Small intestine (tissue), 7 donors: ENCODE results near the gene CDK4. TPM values are rescaled to one million over a fixed set of nuclear protein-coding genes. Genes with fewer than 3 reads are reported as not detected.
A peak's percentile ranks its signal among the peaks of the same experiment; 100 is the strongest.

ENCODE experiments used
- DNase-seq, 2 donors: peaks; one replicate each; pipeline versions ENCODE4 v3.0.0 to v3.0.0-alpha.2; 2013
- FAIRE-seq: peaks from 2 replicates; lab custom pipeline; 2012; peaks lifted over from hg19 to GRCh38; lab: Jason Lieb, UNC
- H3K27ac ChIP-seq, 3 donors: one replicate each; pipeline ENCODE4 v1.5.1; 2013; ENCODE audit warnings: low read length in 2 of 3, mild to moderate bottlenecking in 2 of 3, control low read depth in 1 of 3, inconsistent platforms in 1 of 3, low read depth in 1 of 3, moderate library complexity in 1 of 3
- H3K27me3 ChIP-seq, 3 donors: one replicate each; pipeline ENCODE4 v1.6.1; 2013; ENCODE audit warnings: low read length in 3 of 3, inconsistent platforms in 1 of 3; ENCODE audit not compliant: control insufficient read depth in 3 of 3, insufficient read depth in 3 of 3
- H3K36me3 ChIP-seq, 3 donors: one replicate each; pipeline ENCODE4 v1.6.1; 2013; ENCODE audit warnings: low read length in 3 of 3, inconsistent platforms in 1 of 3, low read depth in 1 of 3, mild to moderate bottlenecking in 1 of 3, moderate library complexity in 1 of 3; ENCODE audit not compliant: control insufficient read depth in 3 of 3, insufficient read depth in 2 of 3
- H3K4me1 ChIP-seq, 3 donors: one replicate each; pipeline ENCODE4 v1.6.1; 2013; ENCODE audit warnings: low read length in 2 of 3, inconsistent platforms in 1 of 3, low read depth in 1 of 3, mild to moderate bottlenecking in 1 of 3, moderate library complexity in 1 of 3; ENCODE audit not compliant: control insufficient read depth in 3 of 3, insufficient read depth in 2 of 3
- H3K4me3 ChIP-seq, 3 donors: one replicate each; pipeline ENCODE4 v1.5.1; 2013; ENCODE audit warnings: low read length in 3 of 3, control low read depth in 1 of 3, inconsistent platforms in 1 of 3, low read depth in 1 of 3, mild to moderate bottlenecking in 1 of 3, moderate library complexity in 1 of 3
- H3K9me3 ChIP-seq, 2 donors: one replicate each; pipeline ENCODE4 v1.6.1; 2013; ENCODE audit warnings: low read depth in 1 of 2, low read length in 1 of 2; ENCODE audit not compliant: control insufficient read depth in 2 of 2, insufficient read depth in 1 of 2
- WGBS, 3 donors: extraction: QIAGEN DNeasy Blood & Tissue Kit; methylation state at CpG; one replicate each; pipeline ENCODE4 v1.1.7; 2013; 5-methylcytosine and 5-hydroxymethylcytosine counted together
- polyA plus RNA-seq, 4 donors: library from polyadenylated mRNA; stranded (reverse) in 3 of 4; unstranded in 1 of 4; fragments of 200-250 nt in 3 of 4; fragments of 120-200 nt in 1 of 4; gene quantifications; one replicate each; pipeline versions ENCODE4 v1.2.1 to v1.2.3, GENCODE V29; 2013
- donor health status: healthy with polysubstance abuse.
- donor health status: control.
- donor health status: control.
- donor health status: Bipolar disorder and iron deficiency.
- donor health status: healthy.

The CDK4 gene
- polyA plus RNA-seq, 4 donors, result 13.2 to 225 (median 70.2) TPM

DNA sequence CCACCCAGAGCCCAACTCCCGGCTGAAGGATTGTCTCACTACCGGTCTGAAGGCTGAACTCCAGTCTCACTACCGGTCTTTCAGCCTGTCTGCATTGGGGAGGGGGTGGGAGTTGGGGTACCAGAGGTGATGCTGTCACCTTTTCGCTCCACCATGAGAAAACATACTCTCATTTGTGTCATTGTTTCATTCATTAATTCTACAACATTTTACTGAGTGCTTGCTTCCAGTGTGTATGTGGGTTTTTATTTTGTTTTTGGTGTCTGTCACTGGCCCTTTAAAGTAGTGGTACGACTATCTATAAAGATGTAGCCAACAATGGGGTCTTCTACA lies 524 bp upstream of the CDK4 start:
- no peak for FAIRE-seq
- Histone ChIP-seq H3K4me3 (peak overlapping the region in 2 of 3 donors; percentile 25 to 49), H3K36me3 (peaks cover 3 to 36% (median 9%) of the 10 kb centered on the region in 3 donors), H3K27me3 (no peaks in the 10 kb centered on the region), H3K4me1 (peaks cover 2 to 28% (median 2%) of the 10 kb centered on the region in 3 donors), H3K27ac (peak overlapping the region in 2 of 3 donors; percentile 52 to 82), H3K9me3 (no peaks in the 10 kb centered on the region)
- DNase-seq, result no peak
- WGBS, 3 donors, result 0 to 3% (median 1%) methylated on average over 5 of the region's 5 CpGs

DNA sequence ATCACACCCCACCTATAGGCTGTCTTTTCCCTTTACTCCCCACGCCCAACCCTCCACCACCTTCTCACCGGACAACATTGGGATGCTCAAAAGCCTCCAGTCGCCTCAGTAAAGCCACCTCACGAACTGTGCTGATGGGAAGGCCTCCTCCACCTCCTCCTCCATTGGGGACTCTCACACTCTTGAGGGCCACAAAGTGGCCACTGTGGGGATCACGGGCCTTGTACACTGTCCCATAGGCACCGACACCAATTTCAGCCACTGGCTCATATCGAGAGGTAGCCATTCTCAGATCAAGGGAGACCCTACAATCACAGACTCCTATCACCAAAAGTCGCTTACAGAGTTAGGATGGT lies 700 bp downstream of the CDK4 start:
- Histone ChIP-seq H3K27ac (peak overlapping the region in 2 of 3 donors; percentile 67 to 98), H3K36me3 (peaks cover 3 to 41% (median 11%) of the 10 kb centered on the region in 3 donors), H3K4me1 (peaks cover 0 to 28% (median 2%) of the 10 kb centered on the region in 3 donors), H3K9me3 (no peaks in the 10 kb centered on the region), H3K27me3 (no peaks in the 10 kb centered on the region), H3K4me3 (peak overlapping the region; percentile 32 to 87 (median 49))
- DNase-seq (no peak), FAIRE-seq (no peak)
- 10 to 19% (median 17%) methylated on average over 8 of the region's 8 CpGs for WGBS, 3 donors

DNA sequence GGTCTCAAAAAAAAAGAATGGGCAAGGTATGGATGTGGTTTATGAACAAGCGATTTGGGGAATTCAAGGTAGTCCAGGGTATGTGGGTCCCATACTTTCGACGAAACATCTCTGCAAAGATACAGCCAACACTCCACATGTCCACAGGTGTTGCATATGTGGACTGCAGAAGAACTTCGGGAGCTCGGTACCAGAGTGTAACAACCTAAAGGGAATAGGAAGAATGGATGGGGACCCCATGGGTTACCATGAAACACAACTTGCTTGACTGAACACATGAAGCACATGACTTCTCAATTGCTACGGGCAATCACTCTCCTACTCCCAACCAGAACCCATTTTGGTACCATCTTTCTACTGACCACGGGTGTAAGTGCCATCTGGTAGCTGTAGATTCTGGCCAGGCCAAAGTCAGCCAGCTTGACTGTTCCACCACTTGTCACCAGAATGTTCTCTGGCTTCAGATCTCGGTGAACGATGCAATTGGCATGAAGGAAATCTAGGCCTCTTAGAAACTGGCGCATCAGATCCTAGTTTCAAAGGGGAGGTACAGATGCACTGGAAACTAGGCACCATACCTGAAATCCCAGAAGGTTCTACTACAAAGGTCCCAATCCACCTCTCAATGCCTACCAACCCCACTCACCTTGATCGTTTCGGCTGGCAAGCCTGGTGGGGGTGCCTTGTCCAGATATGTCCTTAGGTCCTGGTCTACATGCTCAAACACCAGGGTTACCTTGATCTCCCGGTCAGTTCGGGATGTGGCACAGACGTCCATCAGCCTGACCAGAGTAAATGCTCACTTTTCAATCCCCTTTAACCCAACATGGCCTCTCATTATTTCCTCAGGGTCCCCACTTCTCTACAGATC lies 1.3 kb downstream of the CDK4 start:
- Histone ChIP-seq H3K27ac (peak overlapping the region in 1 of 3 donors; percentile 98), H3K4me1 (peaks cover under 1 to 29% (median 2%) of the 10 kb centered on the region in 3 donors), H3K4me3 (peak overlapping the region in 1 of 3 donors; percentile 87), H3K9me3 (no peaks in the 10 kb centered on the region), H3K36me3 (peaks cover 3 to 41% (median 11%) of the 10 kb centered on the region in 3 donors), H3K27me3 (no peaks in the 10 kb centered on the region)
- WGBS, 3 donors, result 89 to 91% (median 89%) methylated on average over 15 of the region's 15 CpGs
- DNase-seq (no peak), FAIRE-seq (no peak)

DNA sequence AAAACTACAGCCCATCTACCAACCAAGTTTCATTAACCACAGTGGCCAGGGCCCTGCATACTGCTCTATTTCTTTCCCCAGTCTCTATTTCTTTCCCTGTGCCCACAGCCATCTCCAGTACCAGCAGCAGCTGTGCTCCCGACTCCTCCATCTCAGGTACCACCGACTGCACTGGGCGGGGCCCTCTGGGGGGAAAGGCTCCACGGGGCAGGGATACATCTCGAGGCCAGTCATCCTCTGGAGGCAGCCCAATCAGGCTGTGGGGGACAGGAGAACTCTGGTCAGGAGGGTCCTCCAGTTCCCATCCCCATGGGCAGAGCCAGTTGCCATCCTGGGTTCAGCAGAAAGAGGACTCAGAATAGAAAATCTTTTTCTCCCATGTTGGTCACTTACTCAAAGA lies 3.0 kb downstream of the CDK4 start:
- no peak for FAIRE-seq
- Histone ChIP-seq H3K27ac (no peak overlapping the region), H3K4me1 (peaks cover 5 to 28% (median 7%) of the 10 kb centered on the region in 3 donors), H3K9me3 (no peaks in the 10 kb centered on the region), H3K4me3 (no peak overlapping the region), H3K36me3 (peaks cover 3 to 41% (median 11%) of the 10 kb centered on the region in 3 donors), H3K27me3 (no peaks in the 10 kb centered on the region)
- no peak for DNase-seq
- 91 to 96% (median 92%) methylated on average over 5 of the region's 5 CpGs for WGBS, 3 donors

DNA sequence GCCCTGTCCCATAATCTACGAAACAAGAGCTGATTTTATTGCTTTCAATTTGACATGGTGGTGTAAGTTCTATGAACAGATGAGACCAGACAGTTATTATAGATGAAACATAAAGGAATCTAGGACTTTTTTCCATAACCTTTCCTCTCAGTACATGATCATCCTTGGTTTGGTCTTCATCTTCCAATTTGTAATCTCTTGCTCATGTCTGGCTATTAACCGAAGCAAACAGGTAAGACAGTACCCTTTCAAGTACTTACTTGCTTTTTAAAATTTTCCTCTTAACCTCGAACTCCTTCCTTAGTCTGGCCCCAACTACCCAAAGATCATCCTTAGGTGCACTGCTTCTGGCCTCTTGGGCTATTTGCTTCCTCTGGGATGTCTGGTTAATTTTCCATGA lies 6.1 kb downstream of the CDK4 start:
- Histone ChIP-seq H3K4me3 (no peak overlapping the region), H3K27me3 (peaks cover 0 to 16% (median 3%) of the 10 kb centered on the region in 3 donors), H3K36me3 (peaks cover 3 to 37% (median 11%) of the 10 kb centered on the region in 3 donors), H3K27ac (no peak overlapping the region), H3K4me1 (peaks cover 5 to 10% (median 6%) of the 10 kb centered on the region in 3 donors), H3K9me3 (no peaks in the 10 kb centered on the region)
- DNase-seq, result no peak
- FAIRE-seq, result no peak
- 72 to 84% (median 77%) methylated on average over 3 of the region's 3 CpGs for WGBS, 3 donors

DNA sequence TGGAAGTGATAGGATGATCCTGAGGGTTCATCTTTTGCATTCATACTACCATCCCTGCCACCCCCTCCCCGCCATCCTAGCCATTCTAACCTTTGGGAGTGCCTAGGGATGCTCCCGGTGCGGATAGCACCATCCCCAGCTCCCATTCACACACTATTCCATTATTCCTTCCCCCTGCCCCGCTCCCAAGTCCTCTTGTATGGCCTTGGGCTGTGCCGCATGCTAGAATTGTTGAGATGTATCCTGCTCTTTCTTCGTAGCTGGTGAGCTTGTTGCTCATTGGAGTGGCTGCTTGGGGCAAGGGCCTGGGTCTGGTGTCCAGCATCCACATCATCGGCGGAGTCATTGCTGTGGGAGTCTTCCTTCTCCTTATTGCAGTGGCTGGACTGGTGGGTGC lies 6.6 kb downstream of the CDK4 start:
- WGBS, 3 donors, result 46 to 48% (median 46%) methylated on average over 8 of the region's 8 CpGs
- Histone ChIP-seq H3K36me3 (peaks cover 2 to 32% (median 11%) of the 10 kb centered on the region in 3 donors), H3K4me3 (peak overlapping the region; percentile 67 to 75 (median 74)), H3K9me3 (no peaks in the 10 kb centered on the region), H3K27ac (peak overlapping the region in 2 of 3 donors; percentile 86 to 99), H3K27me3 (peaks cover 3 to 21% (median 3%) of the 10 kb centered on the region in 3 donors), H3K4me1 (peaks cover 5 to 7% (median 6%) of the 10 kb centered on the region in 3 donors)
- DNase-seq (no peak), FAIRE-seq (no peak)

DNA sequence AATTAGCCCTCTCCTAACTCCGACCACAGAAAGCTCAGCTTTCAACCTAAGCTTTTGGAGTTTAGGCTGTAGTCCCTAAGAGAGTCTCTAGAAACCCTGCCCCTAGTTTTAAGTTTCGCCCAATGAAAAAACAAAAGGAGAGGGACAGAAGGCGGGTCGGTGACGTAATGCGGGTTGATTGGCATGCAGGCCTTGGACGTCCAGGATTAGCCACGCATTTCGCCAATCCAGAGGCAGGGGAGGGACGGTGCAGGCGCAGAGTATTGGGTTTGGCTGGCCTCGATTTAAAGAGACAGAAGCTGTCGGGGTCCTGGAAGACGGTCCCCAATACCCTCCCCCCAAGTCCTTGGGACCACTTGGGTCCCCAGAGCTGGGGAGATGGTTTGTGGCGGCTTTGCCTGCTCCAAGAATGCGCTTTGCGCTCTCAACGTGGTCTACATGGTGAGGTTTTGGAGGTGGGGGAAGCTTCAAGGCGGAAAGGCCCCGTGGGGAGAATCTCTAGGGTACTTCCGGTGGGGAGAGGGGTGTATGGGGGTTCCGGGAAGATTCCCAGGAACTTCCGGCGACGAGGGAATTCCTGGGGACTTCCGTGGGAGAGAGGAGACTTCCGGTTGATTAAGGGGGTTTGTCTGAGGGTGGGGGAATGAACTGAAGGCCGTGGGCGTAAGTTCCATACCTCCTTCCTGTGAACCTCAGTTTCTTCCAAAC lies 7.2 kb downstream of the CDK4 start, which contains the start of gene TSPAN31:
TSPAN31 (plus strand) TSS at position 263 of the 708 bp plus-strand sequence; CDS start at position 379, 116 bp downstream.
- DNase-seq (peak; percentile 99), FAIRE-seq (no peak)
- H3K36me3 ChIP-seq, result peaks cover 0 to 27% (median 11%) of the 10 kb centered on the region in 3 donors
- H3K27me3 ChIP-seq, result peaks cover 3 to 27% (median 3%) of the 10 kb centered on the region in 3 donors
- peak within 1 kb of the TSS; percentile 67 to 75 (median 74) for H3K4me3 ChIP-seq
- 0 to 1% (median 1%) methylated on average over 29 of the region's 29 CpGs for WGBS, 3 donors
- peaks cover 5 to 7% (median 6%) of the 10 kb centered on the region in 3 donors for H3K4me1 ChIP-seq
- H3K9me3 ChIP-seq, result no peaks in the 10 kb centered on the region
- peak within 1 kb of the TSS; percentile 68 to 99 (median 86) for H3K27ac ChIP-seq

DNA sequence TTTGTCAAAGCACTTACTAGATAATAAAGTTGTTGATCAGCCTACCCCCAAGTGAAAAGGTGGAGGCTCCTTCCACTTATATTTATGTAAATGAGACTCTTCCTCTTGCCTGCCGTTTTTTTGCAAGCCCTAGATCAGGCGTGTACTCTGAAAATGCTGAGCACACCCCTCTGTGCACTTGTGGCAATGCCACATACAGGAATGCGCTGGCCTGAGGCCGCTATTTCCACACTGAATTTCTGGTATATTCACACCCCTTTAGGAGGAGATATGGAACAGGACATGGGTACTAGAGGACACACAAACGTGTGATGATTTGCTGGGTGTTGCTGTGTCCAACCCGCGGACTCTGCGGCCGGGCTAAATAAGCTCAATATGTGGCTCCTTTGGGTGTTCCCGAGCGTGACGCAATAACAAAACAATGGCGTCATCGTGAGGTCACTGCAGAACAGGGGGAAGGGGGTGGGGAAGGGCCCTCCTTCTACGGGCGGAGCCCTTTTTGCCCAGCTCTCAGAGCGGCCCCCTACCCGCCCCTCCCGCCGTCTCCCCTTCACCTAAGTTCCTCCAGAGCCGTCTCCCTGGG lies 7.8 kb downstream of the CDK4 start:
- no peak for DNase-seq
- Histone ChIP-seq H3K4me3 (peak overlapping the region; percentile 67 to 75 (median 74)), H3K4me1 (peaks cover 5 to 7% (median 6%) of the 10 kb centered on the region in 3 donors), H3K36me3 (peaks cover 0 to 21% (median 11%) of the 10 kb centered on the region in 3 donors), H3K27me3 (peaks cover 3 to 33% (median 3%) of the 10 kb centered on the region in 3 donors), H3K9me3 (no peaks in the 10 kb centered on the region), H3K27ac (peak overlapping the region in 2 of 3 donors; percentile 86 to 99)
- WGBS, 3 donors, result 7 to 11% (median 10%) methylated on average over 20 to 21 of the region's 21 CpGs
- FAIRE-seq, result no peak
